DND-41 (cell line): ENCODE measurements around the gene MREG.

Experiments used
- CTCF ChIP-seq: IDR thresholded peaks from 2 replicates; pipeline ENCODE4 v1.5.1; 2012; ENCODE audit warnings: borderline replicate concordance, low read length, moderate library complexity, mild to moderate bottlenecking; ENCODE audit not compliant: poor library complexity, severe bottlenecking; ENCODE audit errors: extremely low read depth
- EZH2 ChIP-seq: IDR thresholded peaks from 3 replicates; pipeline ENCODE4 v1.6.1; 2012; ENCODE audit warnings: borderline replicate concordance, low read depth, mild to moderate bottlenecking, moderate library complexity, low read length, inconsistent platforms; ENCODE audit not compliant: severe bottlenecking

GRCh38 chr2:216029416-216030129 lies 16.2 kb upstream of the MREG start:
- TF ChIP-seq CTCF (no peak), EZH2 (no peak)
